Measurements from ENCODE around the gene MYO7B.

Gene MYO7B

GRCh38 chr2:127626917-127627739 is 91.6 kb downstream of the MYO7B start:
- H2AK5ac ChIP-seq (ENCODE audit: low read length, severe bottlenecking): no peak overlapping the region
- no peak overlapping the region for H2BK12ac ChIP-seq (ENCODE audit: low read length in 2 of 2)
- H3K4me1 ChIP-seq (ENCODE audit: control insufficient read depth, insufficient read depth, low read depth, low read length): peaks cover 11% of the 10 kb centered on the region
- no peaks in the 10 kb centered on the region for H3K9me3 ChIP-seq (ENCODE audit: control insufficient read depth, low read length)
- no peaks in the 10 kb centered on the region for H3K79me1 ChIP-seq (replicated peaks; ENCODE audit: low read length, poor library complexity, severe bottlenecking)
- H4K91ac ChIP-seq (ENCODE audit: low read length): no peak overlapping the region
- H3K27ac ChIP-seq (ENCODE audit: low read length, poor library complexity, severe bottlenecking): no peak overlapping the region
- no peak overlapping the region for H3K23ac ChIP-seq (ENCODE audit: low read length in 2 of 2)
- WGBS: 87% methylated on average over 28 of the region's 28 CpGs
- H3K4me2 ChIP-seq (ENCODE audit: low read length, poor library complexity, severe bottlenecking): no peak overlapping the region
- no peak overlapping the region for H3K14ac ChIP-seq (ENCODE audit: low read length in 2 of 2)
- H3K18ac ChIP-seq (ENCODE audit: low read depth in 1 of 2, low read length in 2 of 2): no peak overlapping the region
- no peak overlapping the region for H3K4ac ChIP-seq (ENCODE audit: low read depth in 1 of 2, low read length in 2 of 2)
- H3K9ac ChIP-seq (ENCODE audit: low read length): no peak overlapping the region
- no peak overlapping the region for H2BK5ac ChIP-seq (ENCODE audit: low read depth, low read length, poor library complexity, severe bottlenecking)
- no peak for DNase-seq
- peaks cover 0 to 3% of the 10 kb centered on the region in 2 experiments for H3K36me3 ChIP-seq (ENCODE audit: control insufficient read depth in 1 of 2, insufficient read depth in 2 of 2, low read depth in 1 of 2, low read length in 2 of 2)
- peaks cover 4 to 15% of the 10 kb centered on the region in 2 experiments for H3K27me3 ChIP-seq (ENCODE audit: control insufficient read depth in 1 of 2, insufficient read depth in 1 of 2, low read length in 2 of 2)
- H2BK15ac ChIP-seq (ENCODE audit: low read depth, poor library complexity, severe bottlenecking): no peak overlapping the region
- no peak overlapping the region for H4K8ac ChIP-seq (ENCODE audit: low read length)
- H2BK120ac ChIP-seq (ENCODE audit: low read depth, low read length): no peak overlapping the region
- H2AFZ ChIP-seq (ENCODE audit: low read depth, low read length): no peak overlapping the region
- H3K4me3 ChIP-seq (ENCODE audit: insufficient read depth in 1 of 2, low read depth in 1 of 2, low read length in 2 of 2): no peak overlapping the region

DNA sequence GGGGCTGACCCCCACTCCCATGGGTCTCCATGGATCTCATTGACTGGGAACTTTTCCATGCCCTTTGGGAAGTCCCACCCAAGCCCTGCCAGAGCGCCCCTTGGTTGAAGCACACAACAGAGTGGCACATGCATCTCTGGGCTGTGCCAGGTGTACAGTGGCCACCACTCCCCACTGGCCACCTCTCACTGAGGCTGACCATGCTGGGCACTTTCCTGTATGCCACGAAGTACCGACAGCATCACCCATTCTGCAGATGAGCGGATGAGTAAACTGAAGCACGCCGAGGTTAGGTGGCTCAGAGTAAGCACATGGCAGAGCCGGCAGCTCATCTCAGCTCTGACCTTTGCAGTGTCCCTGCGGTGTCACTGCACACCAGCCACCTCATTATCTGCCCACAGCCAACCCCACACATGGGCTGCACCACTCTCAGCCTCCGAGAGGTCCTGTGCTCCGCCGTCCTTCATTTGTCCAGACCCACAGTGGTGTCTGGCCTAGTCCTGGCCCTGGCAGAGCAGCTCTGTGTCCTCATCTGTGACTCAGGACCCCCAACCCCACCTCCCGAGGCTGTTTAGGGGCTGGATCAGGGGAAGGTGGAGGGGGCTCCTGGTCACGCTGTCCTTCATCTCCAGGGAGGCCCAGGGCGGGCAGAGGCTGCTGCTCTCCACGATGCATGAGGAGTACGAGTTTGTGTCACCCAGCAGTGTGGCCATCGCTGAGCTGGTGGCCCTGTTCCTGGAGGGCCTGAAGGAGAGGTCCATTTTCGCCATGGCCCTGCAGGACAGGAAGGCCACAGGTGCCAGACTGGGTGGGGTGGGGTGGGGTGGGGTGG is 92.5 kb downstream of the MYO7B start:
- Histone ChIP-seq H2BK12ac (ENCODE audit: low read length in 2 of 2) (no peak overlapping the region), H2AFZ (ENCODE audit: low read depth, low read length) (no peak overlapping the region), H2AK5ac (ENCODE audit: low read length, severe bottlenecking) (no peak overlapping the region), H3K4me1 (ENCODE audit: control insufficient read depth, insufficient read depth, low read depth, low read length) (peaks cover 9% of the 10 kb centered on the region), H3K36me3 (ENCODE audit: control insufficient read depth in 1 of 2, insufficient read depth in 2 of 2, low read depth in 1 of 2, low read length in 2 of 2) (peaks cover 0 to 3% of the 10 kb centered on the region in 2 experiments), H3K27ac (ENCODE audit: low read length, poor library complexity, severe bottlenecking) (no peak overlapping the region), H3K79me1 (replicated peaks; ENCODE audit: low read length, poor library complexity, severe bottlenecking) (no peaks in the 10 kb centered on the region), H3K27me3 (ENCODE audit: control insufficient read depth in 1 of 2, insufficient read depth in 1 of 2, low read length in 2 of 2) (peaks cover 4 to 15% of the 10 kb centered on the region in 2 experiments), H2BK5ac (ENCODE audit: low read depth, low read length, poor library complexity, severe bottlenecking) (no peak overlapping the region), H3K14ac (ENCODE audit: low read length in 2 of 2) (no peak overlapping the region), H4K91ac (ENCODE audit: low read length) (no peak overlapping the region), H3K23ac (ENCODE audit: low read length in 2 of 2) (no peak overlapping the region), H2BK120ac (ENCODE audit: low read depth, low read length) (no peak overlapping the region), H2BK15ac (ENCODE audit: low read depth, poor library complexity, severe bottlenecking) (no peak overlapping the region), H3K4me3 (ENCODE audit: insufficient read depth in 1 of 2, low read depth in 1 of 2, low read length in 2 of 2) (no peak overlapping the region), H3K4ac (ENCODE audit: low read depth in 1 of 2, low read length in 2 of 2) (no peak overlapping the region), H4K8ac (ENCODE audit: low read length) (no peak overlapping the region), H3K4me2 (ENCODE audit: low read length, poor library complexity, severe bottlenecking) (no peak overlapping the region), H3K18ac (ENCODE audit: low read depth in 1 of 2, low read length in 2 of 2) (no peak overlapping the region), H3K9me3 (ENCODE audit: control insufficient read depth, low read length) (no peaks in the 10 kb centered on the region), H3K9ac (ENCODE audit: low read length) (no peak overlapping the region)
- DNase-seq: no peak
- WGBS: 84% methylated on average over 16 of the region's 18 CpGs

- H2AK5ac ChIP-seq (ENCODE audit: low read length, severe bottlenecking): no peak overlapping the region
- no peak overlapping the region for H3K4me3 ChIP-seq (ENCODE audit: insufficient read depth in 1 of 2, low read depth in 1 of 2, low read length in 2 of 2)
- H3K18ac ChIP-seq (ENCODE audit: low read depth in 1 of 2, low read length in 2 of 2): no peak overlapping the region
- H2AFZ ChIP-seq (ENCODE audit: low read depth, low read length): no peak overlapping the region
- no peak overlapping the region for H4K91ac ChIP-seq (ENCODE audit: low read length)
- no peak overlapping the region for H3K9ac ChIP-seq (ENCODE audit: low read length)
- no peak overlapping the region for H3K14ac ChIP-seq (ENCODE audit: low read length in 2 of 2)
- no peak overlapping the region for H4K8ac ChIP-seq (ENCODE audit: low read length)
- H2BK5ac ChIP-seq (ENCODE audit: low read depth, low read length, poor library complexity, severe bottlenecking): no peak overlapping the region
- DNase-seq: no peak
- peaks cover 4 to 15% of the 10 kb centered on the region in 2 experiments for H3K27me3 ChIP-seq (ENCODE audit: control insufficient read depth in 1 of 2, insufficient read depth in 1 of 2, low read length in 2 of 2)
- no peak overlapping the region for H2BK12ac ChIP-seq (ENCODE audit: low read length in 2 of 2)
- no peak overlapping the region for H3K27ac ChIP-seq (ENCODE audit: low read length, poor library complexity, severe bottlenecking)
- no peaks in the 10 kb centered on the region for H3K79me1 ChIP-seq (replicated peaks; ENCODE audit: low read length, poor library complexity, severe bottlenecking)
- WGBS: 90% methylated on average over 16 of the region's 17 CpGs
- H2BK120ac ChIP-seq (ENCODE audit: low read depth, low read length): no peak overlapping the region
- H3K4ac ChIP-seq (ENCODE audit: low read depth in 1 of 2, low read length in 2 of 2): no peak overlapping the region
- no peak overlapping the region for H2BK15ac ChIP-seq (ENCODE audit: low read depth, poor library complexity, severe bottlenecking)
- peaks cover 1% of the 10 kb centered on the region for H3K4me1 ChIP-seq (ENCODE audit: control insufficient read depth, insufficient read depth, low read depth, low read length)
- H3K9me3 ChIP-seq (ENCODE audit: control insufficient read depth, low read length): no peaks in the 10 kb centered on the region
- peaks cover 0 to under 1% of the 10 kb centered on the region in 2 experiments for H3K36me3 ChIP-seq (ENCODE audit: control insufficient read depth in 1 of 2, insufficient read depth in 2 of 2, low read depth in 1 of 2, low read length in 2 of 2)
- H3K4me2 ChIP-seq (ENCODE audit: low read length, poor library complexity, severe bottlenecking): no peak overlapping the region
- H3K23ac ChIP-seq (ENCODE audit: low read length in 2 of 2): no peak overlapping the region
Measured at GRCh38 chr2:127628767-127629614, 93.5 kb downstream of the MYO7B start.

Data from mesenchymal stem cell (in vitro differentiated cells and primary cell).